Activated naive CD8-positive, alpha-beta T cell treated with anti-CD3 and anti-CD28 coated beads, Interleukin-2, amount 50 U/mL, for 24 hours (primary cell): ENCODE results near the gene SIRPB2.
"Not testable (repeated sequence)": the region's sequence is repeated elsewhere in the genome, so short reads cannot be mapped to it uniquely, and the experiment has no call there.

Experiments used
- ATAC-seq: fragments of 150-1000 bp; cut with Tn5 transposase; one replicate; pipeline ENCODE4 v1.10.0; 2021
- DNase-seq: peaks from one replicate; pipeline ENCODE4 v3.0.0; 2021
- H3K27ac Mint-ChIP-seq: one replicate; pipeline ENCODE4 v1.8.0; 2021; ENCODE audit warnings: mild to moderate bottlenecking, mixed read lengths
- H3K27me3 Mint-ChIP-seq: one replicate; pipeline ENCODE4 v1.8.0; 2021; ENCODE audit warnings: mixed read lengths
- H3K36me3 Mint-ChIP-seq: one replicate; pipeline ENCODE4 v1.8.0; 2021; ENCODE audit warnings: low read depth, mixed read lengths
- H3K4me1 Mint-ChIP-seq: one replicate; pipeline ENCODE4 v1.8.0; 2021; ENCODE audit warnings: mixed read lengths
- H3K4me3 Mint-ChIP-seq: one replicate; pipeline ENCODE4 v1.8.0; 2021; ENCODE audit warnings: mild to moderate bottlenecking, moderate library complexity, mixed read lengths
- H3K9me3 Mint-ChIP-seq: one replicate; pipeline ENCODE4 v1.8.0; 2021; ENCODE audit warnings: mixed read lengths

The SIRPB2 gene

DNA sequence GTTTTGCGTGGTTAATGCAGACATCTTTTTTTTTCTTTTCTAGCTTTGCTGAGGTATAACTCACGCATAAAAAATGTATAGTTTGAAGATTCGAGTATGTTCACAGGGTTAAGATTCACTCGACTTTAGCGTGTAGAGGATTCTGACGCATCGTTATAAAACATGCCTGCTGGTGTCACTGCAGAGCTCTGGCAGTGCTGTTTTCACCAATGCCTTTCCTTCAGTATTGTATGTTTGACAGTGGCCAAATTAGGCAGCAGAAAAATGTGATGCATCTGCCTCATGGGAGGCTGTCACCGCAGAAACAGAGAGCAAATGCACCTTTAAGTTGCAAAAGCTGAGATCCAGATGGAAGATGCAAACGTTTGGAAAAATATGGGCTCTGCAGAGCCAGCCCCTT is 18.0 kb upstream of the SIRPB2 start:
- Mint-ChIP-seq H3K27me3 (peaks cover 11% of the 10 kb centered on the region), H3K36me3 (peaks cover 3% of the 10 kb centered on the region), H3K4me1 (peaks cover 2% of the 10 kb centered on the region), H3K27ac (no peak overlapping the region), H3K4me3 (no peak overlapping the region), H3K9me3 (peaks cover 9% of the 10 kb centered on the region)
- DNase-seq (peak; percentile 15), ATAC-seq (peak; percentile 63)

DNA sequence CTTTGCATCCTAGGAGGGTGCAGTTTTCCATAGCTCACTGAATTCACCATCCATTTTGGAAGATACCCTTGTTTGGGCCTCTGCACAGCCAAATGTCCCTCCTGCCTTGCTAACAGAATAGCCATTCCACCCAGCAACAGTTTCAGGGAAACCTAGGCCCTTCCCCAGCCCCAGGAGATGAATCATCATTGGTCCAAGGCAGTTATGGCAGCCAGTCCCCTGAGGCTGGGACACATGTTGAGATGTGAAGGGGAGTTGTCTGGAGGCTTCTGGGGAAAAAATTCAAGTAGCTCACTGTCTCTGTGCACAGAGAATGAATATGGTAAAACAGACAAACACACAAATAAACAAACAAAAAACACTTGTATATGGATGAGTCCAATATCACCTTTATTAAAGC is 17.4 kb upstream of the SIRPB2 start:
- no peak for ATAC-seq
- DNase-seq = no peak
- Mint-ChIP-seq H3K27me3 (peaks cover 10% of the 10 kb centered on the region), H3K4me1 (peaks cover 2% of the 10 kb centered on the region), H3K36me3 (peaks cover 3% of the 10 kb centered on the region), H3K9me3 (peaks cover 9% of the 10 kb centered on the region), H3K27ac (no peak overlapping the region), H3K4me3 (no peak overlapping the region)

DNA sequence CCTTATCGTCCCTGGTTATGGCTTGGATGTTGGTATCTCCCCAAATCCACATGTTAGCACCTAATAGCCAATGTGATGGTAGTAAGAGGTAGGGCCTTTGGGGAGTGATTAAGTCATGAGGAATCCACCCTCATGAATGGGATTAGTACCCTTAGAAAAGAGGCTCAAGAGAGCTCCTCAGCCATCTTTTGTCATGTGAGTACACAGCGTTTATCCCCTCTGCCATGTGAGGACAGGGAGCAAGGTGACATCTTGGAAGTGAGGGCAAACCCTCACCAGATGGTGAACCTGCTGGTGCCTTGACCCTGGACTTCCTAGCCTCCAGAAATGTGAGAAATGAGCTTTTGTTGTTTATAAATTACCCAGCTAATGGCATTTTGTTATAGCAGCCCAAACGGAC is 16.1 kb upstream of the SIRPB2 start:
- H3K4me3 Mint-ChIP-seq = no peak overlapping the region
- H3K36me3 Mint-ChIP-seq = no peaks in the 10 kb centered on the region
- no peaks in the 10 kb centered on the region for H3K9me3 Mint-ChIP-seq

DNA sequence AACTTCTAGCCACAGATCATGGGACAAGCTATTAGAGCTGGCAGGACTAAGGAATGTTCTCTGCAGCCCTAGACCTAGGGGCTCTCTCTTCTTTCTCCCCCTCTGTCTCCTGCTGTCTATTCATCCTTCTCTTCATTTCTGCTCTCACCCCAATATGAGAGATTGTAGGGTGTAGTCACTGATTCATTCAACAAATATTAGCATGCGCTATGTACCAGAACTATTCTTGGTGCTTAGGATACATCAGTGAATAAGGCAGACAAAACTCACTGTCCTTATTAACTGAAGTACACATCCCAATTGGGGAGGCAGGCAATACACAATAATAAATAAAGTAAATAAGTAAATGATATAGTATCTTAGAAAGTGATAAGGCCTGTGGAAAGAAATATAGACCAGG is 14.7 kb upstream of the SIRPB2 start:
- Mint-ChIP-seq H3K36me3 (no peaks in the 10 kb centered on the region), H3K4me3 (no peak overlapping the region), H3K9me3 (no peaks in the 10 kb centered on the region), H3K27ac (no peak overlapping the region), H3K27me3 (peaks cover 12% of the 10 kb centered on the region), H3K4me1 (peaks cover 6% of the 10 kb centered on the region)
- ATAC-seq = no peak
- DNase-seq = no peak

More for the DNA sequence above, 16.1 kb upstream of the SIRPB2 start:
- H3K27ac Mint-ChIP-seq = no peak overlapping the region
- H3K27me3 Mint-ChIP-seq = peaks cover 17% of the 10 kb centered on the region
- H3K4me1 Mint-ChIP-seq = peaks cover 6% of the 10 kb centered on the region
- DNase-seq (no peak), ATAC-seq (no peak)

DNA sequence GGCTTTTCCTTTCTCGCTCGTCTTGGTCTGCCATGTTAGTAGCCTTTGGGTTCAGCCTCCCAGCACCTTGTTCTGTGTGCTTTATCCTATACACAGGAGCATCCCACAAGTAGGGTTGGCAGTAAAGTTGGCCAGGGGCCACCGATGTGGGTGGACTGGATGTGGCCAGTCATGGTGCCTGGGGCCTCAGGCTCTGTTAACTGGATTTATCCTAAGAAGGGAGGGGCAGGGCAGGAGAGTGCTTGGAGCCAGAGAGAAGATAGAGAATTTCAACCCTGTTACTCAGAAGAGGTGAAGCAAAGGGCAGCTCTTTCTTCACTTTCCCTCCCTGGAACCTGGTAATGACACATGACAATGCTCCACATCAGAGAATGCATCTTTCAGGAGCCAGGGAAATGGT is 14.1 kb upstream of the SIRPB2 start:
- Mint-ChIP-seq H3K9me3 (no peaks in the 10 kb centered on the region), H3K27me3 (peaks cover 15% of the 10 kb centered on the region), H3K4me1 (peaks cover 6% of the 10 kb centered on the region), H3K36me3 (no peaks in the 10 kb centered on the region), H3K4me3 (no peak overlapping the region), H3K27ac (no peak overlapping the region)
- no peak for DNase-seq
- ATAC-seq = no peak

DNA sequence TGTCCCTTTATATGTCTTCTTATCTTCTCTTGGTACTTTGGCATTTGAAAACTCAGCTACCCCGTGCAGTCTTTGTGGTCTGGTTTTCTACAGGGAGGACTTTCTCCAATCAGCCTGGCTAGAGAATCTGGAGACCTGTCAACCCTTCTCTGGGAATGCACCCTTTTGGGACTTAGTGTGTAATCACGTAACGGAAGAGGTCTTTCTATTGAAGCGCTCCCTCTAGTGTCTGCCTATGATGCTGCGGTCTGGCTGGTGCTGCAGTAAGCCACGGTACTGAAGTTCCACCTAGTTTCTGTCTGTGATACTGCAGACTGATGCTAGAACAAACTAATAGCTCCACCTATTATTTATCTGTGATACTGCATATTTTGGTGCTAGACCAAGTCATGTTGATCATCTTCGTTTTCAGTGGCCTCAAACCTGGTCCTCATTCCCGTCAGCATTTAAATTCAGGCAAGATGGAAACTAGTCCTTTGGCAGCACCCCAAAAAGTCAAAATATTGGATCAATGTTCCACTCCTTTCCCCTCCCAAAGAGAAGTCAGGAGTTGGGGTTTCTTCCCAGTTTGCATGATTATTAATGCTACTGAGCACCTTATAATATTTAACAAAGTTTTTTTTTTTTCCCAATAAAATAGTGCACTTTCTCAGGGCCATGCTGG is 12.5 kb upstream of the SIRPB2 start:
- H3K9me3 Mint-ChIP-seq = no peaks in the 10 kb centered on the region
- peaks cover 24% of the 10 kb centered on the region for H3K27me3 Mint-ChIP-seq
- no peak overlapping the region for H3K4me3 Mint-ChIP-seq
- H3K27ac Mint-ChIP-seq = no peak overlapping the region
- ATAC-seq (peak; percentile 99), DNase-seq (peak; percentile 71)
- peaks cover 4% of the 10 kb centered on the region for H3K4me1 Mint-ChIP-seq
- H3K36me3 Mint-ChIP-seq = no peaks in the 10 kb centered on the region

DNA sequence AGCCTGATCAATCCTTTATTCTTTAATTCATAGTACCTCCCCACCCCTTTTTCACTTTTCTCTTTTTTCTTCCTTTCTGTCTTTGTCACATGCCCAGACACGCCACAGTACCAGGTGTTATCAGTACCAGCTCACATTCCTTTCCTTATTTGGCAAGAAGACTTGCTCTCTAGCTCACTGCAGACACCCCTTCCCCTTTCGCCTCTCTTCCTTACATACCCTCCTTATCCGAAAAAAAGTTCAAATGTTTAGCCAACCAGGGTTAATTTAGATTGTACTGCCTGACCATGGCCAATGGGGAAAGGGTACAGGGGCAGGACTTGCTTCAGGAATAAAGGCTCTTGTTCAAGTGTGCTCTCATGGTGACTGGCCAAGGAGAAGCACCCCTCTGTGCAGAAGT is 9.3 kb upstream of the SIRPB2 start:
- Mint-ChIP-seq H3K27ac (no peak overlapping the region), H3K9me3 (no peaks in the 10 kb centered on the region), H3K36me3 (no peaks in the 10 kb centered on the region), H3K4me1 (peaks cover 4% of the 10 kb centered on the region), H3K4me3 (no peak overlapping the region), H3K27me3 (peaks cover 40% of the 10 kb centered on the region)
- DNase-seq = no peak
- ATAC-seq = no peak

DNA sequence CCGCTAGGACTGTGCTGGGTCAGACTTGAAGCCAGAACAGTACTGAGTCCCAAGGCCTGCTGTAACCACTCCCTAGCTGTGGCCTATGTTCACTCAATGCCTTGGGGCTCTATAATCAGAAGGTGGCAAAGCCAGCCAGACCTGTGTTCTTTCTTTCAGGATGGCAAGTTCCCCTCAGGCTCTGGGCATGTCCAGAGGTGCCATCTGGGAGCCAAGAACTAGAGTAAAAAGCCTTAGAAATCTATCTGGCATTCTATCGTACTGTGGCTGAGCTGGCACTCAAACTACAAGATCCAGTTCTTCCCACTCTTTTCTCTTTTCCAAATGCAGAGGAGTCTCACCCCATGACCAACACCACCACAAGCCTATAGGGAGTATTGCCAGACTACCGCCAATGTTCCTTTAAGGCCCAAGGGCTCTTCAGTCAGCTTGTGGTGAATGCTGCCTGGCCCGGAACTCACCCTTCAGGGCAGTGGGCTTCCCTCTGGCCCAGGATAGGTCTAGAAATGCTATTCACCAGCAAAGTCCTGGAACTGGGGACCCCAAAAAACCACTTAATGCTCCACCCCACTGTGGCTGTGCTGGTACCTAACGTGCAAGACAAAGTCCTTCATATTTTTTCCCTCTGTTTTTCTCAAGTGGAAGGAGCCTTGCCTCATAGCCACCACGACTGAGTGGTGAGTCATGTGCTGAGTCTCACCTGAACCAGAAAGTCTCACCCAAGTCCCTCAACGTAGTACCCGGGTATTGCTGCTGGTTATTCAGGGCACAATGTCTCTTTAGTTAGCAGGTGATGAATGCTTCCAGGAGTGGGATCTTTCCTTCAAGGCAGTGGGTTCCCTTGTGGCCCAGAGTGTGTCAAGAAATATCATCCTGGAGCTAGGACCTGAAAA is 8.6 kb upstream of the SIRPB2 start:
- no peak for DNase-seq
- Mint-ChIP-seq H3K36me3 (no peaks in the 10 kb centered on the region), H3K4me1 (peaks cover 4% of the 10 kb centered on the region), H3K4me3 (no peak overlapping the region), H3K27ac (no peak overlapping the region), H3K9me3 (no peaks in the 10 kb centered on the region), H3K27me3 (peaks cover 40% of the 10 kb centered on the region)
- no peak for ATAC-seq

DNA sequence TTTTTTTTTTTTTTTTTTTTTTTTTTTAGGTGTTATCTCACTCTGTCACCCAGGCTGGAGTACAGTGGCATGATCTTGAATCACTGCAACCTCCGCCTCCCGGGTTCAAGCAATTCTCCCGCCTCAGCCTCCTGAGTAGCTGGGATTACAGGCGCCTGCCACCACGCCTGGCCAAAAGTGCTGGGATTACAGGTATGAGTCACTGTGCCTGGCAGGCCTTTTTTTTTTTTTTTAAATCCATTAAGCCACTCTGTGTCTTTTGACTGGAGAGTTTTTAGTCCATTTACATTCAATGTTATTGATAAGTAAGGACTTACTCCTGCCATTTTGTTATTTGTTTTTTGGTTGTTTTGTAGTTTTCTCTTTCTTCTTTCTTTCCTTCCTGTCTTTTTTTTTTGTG is 6.2 kb upstream of the SIRPB2 start:
- not testable (repeated sequence) for ATAC-seq, H3K9me3 Mint-ChIP-seq, DNase-seq, H3K36me3 Mint-ChIP-seq, H3K27ac Mint-ChIP-seq, H3K4me3 Mint-ChIP-seq, H3K4me1 Mint-ChIP-seq
- H3K27me3 Mint-ChIP-seq = peaks cover 33% of the 10 kb centered on the region

DNA sequence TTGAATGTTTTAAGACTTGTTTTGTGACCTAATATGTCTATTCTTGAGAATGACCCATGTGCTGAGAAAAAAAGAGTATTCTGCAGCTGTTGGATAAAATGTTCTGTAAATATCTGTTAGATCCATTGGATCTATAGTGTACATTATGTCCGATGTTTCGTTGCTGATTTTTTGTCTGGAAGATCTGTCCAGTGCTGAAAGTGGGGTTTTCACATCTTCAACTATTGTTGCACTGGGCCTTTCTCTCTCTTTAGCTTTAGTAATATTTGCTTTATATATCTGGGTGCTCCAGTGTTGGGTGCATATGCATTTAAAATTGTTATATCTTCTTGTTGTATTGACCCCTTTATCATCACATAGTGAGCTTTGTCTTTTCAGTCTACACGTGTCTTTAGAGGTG is 5.7 kb upstream of the SIRPB2 start:
- DNase-seq (no peak), ATAC-seq (no peak)
- no peak overlapping the region for H3K27ac Mint-ChIP-seq
- H3K4me1 Mint-ChIP-seq = peaks cover 10% of the 10 kb centered on the region
- peaks cover 31% of the 10 kb centered on the region for H3K27me3 Mint-ChIP-seq
- no peaks in the 10 kb centered on the region for H3K9me3 Mint-ChIP-seq
- no peaks in the 10 kb centered on the region for H3K36me3 Mint-ChIP-seq
- no peak overlapping the region for H3K4me3 Mint-ChIP-seq

DNA sequence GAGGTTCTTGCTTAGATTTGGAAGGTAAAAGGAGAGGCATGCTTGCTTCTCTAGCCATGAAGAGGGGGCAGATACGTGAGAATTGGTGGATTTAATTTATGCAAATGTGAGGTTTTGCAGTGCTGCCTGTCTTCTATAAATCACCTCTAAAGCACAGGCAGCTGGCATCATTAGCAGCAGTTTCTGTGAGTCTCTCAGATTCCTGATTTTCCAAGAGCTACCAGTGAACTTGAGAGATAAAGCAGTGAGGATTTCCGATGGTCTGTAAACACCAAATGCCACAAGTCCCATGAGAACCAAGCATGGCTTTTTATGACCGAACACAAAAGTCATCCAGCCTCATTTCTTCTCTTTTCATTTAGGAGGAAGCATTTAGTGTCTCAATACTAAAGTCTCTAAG is 3.2 kb upstream of the SIRPB2 start:
- peaks cover 23% of the 10 kb centered on the region for H3K27me3 Mint-ChIP-seq

DNA sequence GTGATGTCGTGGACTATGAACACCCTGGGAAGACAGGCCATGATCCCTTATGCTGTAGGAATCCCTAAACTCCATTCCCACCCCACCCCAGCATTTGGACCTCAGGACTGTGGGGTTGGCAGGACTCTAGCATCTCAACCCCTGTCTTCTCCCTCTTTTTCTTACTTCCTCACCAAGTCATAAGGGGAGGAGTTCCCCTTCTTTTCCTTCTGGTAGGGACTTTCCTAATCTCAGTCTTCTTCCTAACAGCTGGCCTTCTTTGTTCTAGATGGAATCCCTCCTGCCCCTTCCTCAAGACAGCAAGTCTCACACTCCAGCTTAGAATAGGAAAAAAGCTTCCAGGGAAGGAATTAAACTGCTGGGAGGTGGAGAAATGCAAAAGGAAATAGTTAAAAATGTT is 2.3 kb upstream of the SIRPB2 start:
- no peak for DNase-seq
- Mint-ChIP-seq H3K4me1 (peaks cover 10% of the 10 kb centered on the region), H3K4me3 (no peak overlapping the region), H3K36me3 (no peaks in the 10 kb centered on the region), H3K27me3 (peaks cover 24% of the 10 kb centered on the region), H3K9me3 (no peaks in the 10 kb centered on the region), H3K27ac (no peak overlapping the region)
- no peak for ATAC-seq

More for the DNA sequence above, 3.2 kb upstream of the SIRPB2 start:
- H3K4me1 Mint-ChIP-seq = peaks cover 10% of the 10 kb centered on the region
- H3K4me3 Mint-ChIP-seq = no peak overlapping the region
- H3K27ac Mint-ChIP-seq = no peak overlapping the region
- H3K36me3 Mint-ChIP-seq = no peaks in the 10 kb centered on the region
- DNase-seq = no peak
- H3K9me3 Mint-ChIP-seq = no peaks in the 10 kb centered on the region
- ATAC-seq = no peak

DNA sequence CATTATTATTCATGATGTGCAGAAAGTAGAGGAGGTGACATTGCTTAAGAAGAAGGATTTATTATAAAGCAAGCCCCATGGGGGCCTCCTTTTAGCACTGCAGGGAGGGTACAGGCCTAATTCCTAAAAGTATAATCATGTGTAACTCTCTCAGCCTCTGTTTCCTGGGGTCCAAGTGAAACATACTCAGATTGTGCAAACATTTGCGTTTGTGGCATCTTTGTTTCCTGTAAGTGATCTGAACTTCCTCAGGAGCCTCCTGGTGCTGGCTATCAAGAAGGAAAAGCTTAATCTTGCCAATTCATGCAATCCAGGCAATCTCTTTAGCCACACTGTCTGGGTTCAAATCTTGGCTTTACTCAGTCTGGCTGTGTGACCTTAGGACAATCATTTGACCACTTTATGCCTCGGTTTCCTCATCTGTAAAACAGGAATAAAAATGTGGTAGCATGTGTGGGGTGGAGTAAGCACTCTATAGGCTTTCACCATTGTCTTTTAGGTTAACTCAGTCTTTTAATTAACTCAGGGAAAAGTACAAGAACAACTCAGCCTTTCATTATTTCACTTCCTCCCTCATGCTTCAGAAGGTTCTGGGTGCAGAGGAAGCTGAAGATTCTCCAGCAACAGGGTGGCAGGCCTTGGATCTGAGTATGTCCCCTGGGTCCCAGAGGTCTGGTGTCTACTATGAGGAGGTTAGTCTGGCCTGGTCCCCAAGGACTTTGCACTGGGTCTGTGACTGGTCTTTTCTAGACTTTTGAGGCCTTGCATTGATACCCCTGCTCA is 831 bp upstream of the SIRPB2 start:
- no peak overlapping the region for H3K4me3 Mint-ChIP-seq
- H3K27me3 Mint-ChIP-seq = peaks cover 20% of the 10 kb centered on the region
- no peak overlapping the region for H3K27ac Mint-ChIP-seq
- no peak for DNase-seq
- H3K36me3 Mint-ChIP-seq = no peaks in the 10 kb centered on the region
- H3K9me3 Mint-ChIP-seq = no peaks in the 10 kb centered on the region
- no peak for ATAC-seq
- H3K4me1 Mint-ChIP-seq = peaks cover 10% of the 10 kb centered on the region

DNA sequence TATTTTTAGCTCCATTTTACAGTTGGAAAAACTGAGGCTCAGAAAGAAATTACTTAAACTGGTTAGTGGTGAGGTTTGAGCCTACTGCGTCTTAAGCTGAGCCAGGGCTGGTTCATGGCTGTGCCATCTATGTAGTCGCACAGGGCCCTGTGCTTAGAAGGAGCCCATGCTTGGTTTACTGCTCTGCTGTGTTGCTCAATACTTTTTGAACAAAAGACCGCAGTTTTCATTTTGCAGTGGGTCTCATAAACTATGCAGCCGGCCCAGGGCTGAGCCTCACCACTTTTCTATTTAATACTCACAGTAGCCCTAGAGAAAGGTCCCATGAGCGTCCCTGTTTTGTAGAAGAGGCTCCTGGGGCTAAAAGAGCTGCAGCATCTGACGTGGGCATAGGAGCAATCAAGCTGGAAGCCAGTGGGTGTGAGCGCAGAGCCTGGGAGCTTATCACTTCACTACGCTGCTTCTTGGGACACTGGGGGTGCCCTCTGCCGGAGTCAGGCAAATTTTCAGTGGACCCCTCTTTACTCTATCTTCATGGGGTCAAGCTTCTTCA is 501 bp downstream of the SIRPB2 start:
- H3K27ac Mint-ChIP-seq = no peak overlapping the region
- peaks cover 14% of the 10 kb centered on the region for H3K27me3 Mint-ChIP-seq
- peaks cover 10% of the 10 kb centered on the region for H3K4me1 Mint-ChIP-seq
- H3K36me3 Mint-ChIP-seq = no peaks in the 10 kb centered on the region
- ATAC-seq (no peak), DNase-seq (no peak)
- no peak overlapping the region for H3K4me3 Mint-ChIP-seq
- no peaks in the 10 kb centered on the region for H3K9me3 Mint-ChIP-seq
